Activated effector memory CD4-positive, alpha-beta T cell treated with Interleukin-2 at 50 U/mL for 16 hours (primary cell): ENCODE data around the gene PI4KB.

ENCODE experiments used
- DNase-seq: peaks from one replicate; pipeline ENCODE4 v3.0.0-alpha.2; 2020

PI4KB gene

DNA sequence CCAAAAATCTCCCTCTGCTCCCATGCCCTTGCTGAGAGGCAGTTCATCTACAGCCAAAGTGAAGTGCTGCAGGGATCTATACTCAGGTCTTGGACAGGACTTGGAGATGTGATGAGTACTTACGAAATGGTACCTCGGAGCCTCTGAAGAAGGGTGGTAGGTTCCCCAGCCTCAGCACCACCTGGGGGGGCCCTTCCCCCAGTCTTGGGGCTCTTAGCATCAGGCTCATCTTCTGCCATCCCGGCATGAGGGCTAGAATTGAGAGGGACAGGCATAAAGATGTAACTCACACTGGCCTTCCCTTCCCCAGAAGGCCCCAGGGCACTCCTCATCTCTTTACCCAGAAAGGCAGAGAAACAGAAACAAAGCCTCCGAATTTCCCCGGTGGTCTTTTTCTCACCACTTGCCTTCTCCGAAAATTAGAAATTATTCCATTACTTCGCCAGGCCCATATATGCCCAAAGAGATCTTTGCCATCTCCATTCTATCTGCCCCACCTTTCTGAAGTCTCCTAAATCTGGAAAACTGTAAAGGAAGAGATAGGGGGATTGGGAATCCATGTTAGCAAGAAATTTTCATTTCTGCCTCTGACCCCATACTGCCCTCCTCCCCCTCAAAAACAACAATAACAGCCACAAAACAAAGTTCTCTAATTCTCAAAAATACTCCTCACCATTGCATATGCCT is 19.0 kb upstream of the PI4KB start:
- DNase-seq, result peak; percentile 4

- no peak for DNase-seq
These were observed 17.1 kb upstream of the PI4KB start for GRCh38 chr1:151344291-151344690.

- no peak for DNase-seq
These were observed 16.4 kb upstream of the PI4KB start for GRCh38 chr1:151343587-151343986.

DNA sequence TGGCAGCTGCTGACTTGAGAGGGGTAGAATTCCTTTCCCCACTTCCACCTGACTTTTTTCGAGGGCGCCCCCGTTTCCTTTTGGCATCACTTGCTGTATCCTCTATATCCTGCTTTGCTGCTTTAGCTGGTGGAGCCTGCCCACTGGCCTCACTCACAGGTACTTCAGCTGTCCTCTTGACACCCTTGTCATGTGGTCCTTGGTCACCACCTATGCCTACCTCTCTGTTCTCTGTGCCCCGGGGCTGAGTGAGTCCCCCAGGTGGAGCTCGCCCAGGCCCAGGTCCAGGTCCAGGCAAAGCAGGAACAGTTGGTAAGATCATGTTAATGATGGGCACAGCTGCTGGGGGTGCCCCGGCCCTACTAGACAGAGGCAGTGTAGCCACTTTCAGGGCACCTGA is 15.4 kb upstream of the PI4KB start:
- DNase-seq, result no peak

- DNase-seq, result no peak
These were observed 14.8 kb upstream of the PI4KB start for GRCh38 chr1:151342021-151342420.

DNA sequence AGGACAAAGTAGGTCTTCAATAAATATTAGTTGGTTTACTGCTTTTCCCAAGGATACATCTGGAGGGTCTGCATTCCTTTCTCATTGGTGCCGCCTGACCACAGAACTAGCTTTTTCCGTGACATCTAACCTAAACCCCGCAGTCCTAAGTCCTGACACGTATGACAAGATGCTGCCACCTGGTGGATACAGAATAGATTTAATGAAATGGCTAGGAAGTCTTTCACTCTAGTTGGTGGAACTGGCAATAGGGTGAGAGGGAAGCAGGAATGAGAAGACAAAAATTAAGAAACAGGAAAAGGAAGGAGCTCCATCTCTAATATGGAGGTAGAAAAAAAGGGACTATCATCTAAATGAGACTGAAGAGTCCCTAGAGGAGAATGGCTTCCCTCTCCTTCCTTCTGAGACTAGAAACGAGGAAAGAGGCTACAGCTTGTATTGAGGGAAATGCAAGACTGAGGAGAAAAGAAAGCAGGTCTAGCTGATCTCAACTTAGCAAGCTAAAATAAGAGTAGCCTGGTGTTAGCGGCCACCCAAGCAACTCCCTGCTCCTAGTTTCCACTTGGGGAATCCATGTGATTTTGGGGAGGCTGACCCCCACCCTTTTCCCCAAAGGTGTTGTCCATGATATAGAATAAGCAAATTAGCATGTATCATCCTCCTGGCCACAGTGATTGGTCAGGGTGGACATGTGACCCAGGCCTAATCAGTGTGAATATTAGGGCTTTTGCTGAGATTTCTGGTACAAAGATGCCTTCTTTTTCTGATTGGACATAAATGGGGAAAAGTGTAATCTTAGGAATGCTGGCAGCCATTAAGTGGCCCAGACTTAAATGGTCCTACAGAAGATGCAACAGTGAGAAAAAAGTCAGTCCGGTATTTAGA is 13.9 kb upstream of the PI4KB start:
- DNase-seq, result no peak

- DNase-seq, result no peak
These were observed 9.3 kb upstream of the PI4KB start for GRCh38 chr1:151336556-151336955.

DNA sequence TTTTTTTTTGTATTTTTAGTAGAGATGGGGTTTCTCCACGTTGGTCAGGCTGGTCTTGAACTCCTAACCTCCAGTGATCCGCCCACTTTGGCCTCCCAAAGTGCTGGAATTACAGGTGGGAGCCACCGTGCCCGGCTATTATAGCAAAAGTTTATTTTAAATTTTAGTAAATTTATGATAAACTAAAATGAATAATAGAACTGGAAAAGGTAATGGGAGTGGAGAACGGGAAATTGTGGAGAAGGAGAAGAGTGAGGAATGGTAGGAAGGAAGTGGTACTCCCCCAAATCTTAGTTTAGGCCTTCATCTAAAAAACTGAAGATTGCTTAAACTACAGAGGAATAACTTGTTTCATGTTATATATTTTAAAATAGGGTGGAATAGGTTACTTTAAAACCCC is 7.6 kb upstream of the PI4KB start:
- DNase-seq, result no peak

- DNase-seq, result no peak
These were observed 873 bp upstream of the PI4KB start for GRCh38 chr1:151327903-151328674.

DNA sequence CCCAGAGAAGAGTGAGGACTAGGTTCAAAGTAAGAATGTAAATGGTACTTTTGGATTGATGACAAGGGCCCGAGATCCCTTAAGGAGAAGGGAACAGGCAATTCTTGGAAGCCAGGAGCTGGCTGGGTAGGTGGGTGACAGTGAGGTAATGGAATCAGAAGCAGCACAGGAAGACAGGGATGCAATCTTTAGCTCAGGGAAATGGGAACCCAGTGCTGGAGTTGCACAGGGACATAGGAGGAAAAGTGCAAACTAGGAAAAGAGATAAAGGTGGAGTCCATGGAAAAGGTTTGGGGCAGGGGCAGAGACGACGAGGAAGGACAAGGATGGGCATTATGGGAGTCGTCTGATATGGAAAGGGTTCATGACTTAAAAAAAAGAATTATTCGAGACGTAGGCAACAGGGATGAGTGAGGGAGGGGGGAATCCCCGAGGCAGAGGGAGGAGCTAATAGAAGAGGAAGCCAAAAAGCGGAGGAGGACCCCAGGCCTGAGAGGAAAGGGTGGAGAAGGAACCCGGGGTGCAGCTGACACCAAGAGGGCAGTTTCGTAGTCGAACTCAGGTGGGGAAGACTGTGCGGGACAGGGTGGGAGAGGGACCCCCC is 495 bp downstream of the PI4KB start:
- DNase-seq, result no peak

- no peak for DNase-seq
These were observed 1.4 kb downstream of the PI4KB start for GRCh38 chr1:151325646-151326429.

DNA sequence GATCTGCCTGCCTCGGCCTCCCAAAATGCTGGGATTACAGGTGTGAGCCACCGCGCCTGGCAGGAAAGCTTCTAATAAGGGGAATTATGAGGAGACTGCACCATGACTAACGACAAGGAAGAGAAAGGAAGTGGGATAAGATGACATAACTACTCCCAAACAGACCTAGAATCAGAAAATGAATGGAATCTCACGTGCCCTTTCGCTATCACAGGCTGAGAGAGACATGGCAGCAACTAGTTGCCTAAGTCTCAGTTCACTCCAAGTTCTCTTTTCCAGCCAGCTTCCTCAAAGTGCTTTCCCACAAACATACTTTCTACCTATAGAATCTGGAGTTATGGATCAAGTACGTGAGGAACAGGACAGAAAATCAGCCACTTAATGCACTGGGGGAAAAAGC is 2.0 kb downstream of the PI4KB start:
- no peak for DNase-seq

DNA sequence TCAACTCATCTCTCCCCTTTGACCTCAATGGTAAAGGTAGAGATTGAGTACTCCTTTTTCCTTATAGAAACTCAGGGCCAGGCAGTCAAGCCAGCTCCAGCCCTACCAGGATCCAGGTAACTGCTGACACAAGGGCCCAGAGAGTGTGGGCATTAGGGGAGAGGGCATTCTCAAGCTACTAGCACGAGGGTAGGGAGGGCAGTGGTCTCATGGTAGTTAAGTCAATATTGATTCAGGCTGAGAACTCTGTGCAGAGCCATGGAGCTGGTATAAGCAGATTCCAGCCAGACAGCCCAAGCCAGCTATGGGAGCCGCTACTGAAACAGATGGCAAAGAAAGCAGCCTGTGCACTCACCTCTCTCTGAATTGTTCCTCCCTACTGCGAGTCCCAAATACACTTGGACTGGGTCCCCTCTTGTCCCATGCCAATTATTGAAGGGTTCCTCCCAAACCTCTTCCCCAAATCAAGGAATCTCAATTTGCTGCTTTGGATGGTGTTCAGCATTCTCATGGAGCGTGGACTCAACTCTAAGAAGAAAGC is 2.8 kb downstream of the PI4KB start:
- DNase-seq, result no peak

- DNase-seq, result no peak
These were observed 8.2 kb downstream of the PI4KB start for GRCh38 chr1:151318975-151319374.

DNA sequence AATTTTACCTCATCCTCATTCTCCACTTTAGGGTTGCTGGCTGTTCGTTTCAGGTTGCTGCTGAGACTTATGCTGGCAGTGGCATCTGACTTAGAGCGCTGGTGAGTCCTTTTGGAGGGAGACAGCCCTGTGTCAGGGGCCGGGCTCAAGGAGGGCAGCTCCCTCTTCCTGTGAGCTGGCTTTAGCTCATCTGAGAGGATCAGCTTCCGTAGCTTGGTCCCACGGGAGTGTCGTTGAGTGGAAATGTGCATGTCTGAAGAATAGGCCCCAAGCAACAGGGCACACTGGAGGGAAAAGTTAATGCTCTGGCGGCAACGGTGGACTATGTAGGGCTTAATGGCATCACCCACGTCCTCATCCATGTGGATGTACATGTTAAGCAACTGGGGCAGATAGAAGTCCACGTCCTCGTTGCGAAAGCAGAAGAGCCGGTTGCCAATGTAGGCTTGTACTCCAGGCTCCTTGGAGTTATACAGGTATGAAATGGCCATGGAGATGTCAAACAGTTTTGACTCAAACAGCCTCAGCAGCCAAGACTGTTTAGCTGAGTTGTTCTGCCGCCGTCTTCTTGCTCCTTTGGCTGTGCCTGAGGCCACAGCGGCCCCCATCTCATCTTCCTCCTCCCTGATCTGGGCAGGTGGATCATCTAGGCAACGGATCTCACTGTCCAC is 11.5 kb downstream of the PI4KB start:
- no peak for DNase-seq

GRCh38 chr1:151314137-151314875 is 12.9 kb downstream of the PI4KB start:
- no peak for DNase-seq

- DNase-seq, result no peak
These were observed 13.7 kb downstream of the PI4KB start for GRCh38 chr1:151313501-151313900.

DNA sequence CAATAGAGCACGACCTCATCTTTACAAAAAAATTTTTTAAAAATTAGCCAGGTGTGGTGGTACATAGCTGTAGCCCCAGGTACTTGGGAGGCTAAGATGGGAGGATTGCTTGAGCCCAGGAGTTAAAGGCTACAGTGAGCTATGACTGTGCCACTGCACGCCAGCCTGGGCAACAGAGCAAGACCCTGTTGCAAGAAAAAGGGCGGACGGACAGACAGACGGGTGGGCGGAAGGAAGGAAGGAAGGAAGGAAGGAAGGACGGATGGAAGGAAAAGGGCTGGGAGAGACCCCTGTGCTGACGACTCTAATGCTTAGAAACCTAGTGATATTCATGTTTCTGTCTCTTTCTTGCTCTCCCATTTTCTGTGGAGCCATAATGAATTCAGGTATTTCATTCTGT is 14.4 kb downstream of the PI4KB start:
- DNase-seq, result no peak

- no peak for DNase-seq
These were observed 14.8 kb downstream of the PI4KB start for GRCh38 chr1:151312411-151312810.

DNA sequence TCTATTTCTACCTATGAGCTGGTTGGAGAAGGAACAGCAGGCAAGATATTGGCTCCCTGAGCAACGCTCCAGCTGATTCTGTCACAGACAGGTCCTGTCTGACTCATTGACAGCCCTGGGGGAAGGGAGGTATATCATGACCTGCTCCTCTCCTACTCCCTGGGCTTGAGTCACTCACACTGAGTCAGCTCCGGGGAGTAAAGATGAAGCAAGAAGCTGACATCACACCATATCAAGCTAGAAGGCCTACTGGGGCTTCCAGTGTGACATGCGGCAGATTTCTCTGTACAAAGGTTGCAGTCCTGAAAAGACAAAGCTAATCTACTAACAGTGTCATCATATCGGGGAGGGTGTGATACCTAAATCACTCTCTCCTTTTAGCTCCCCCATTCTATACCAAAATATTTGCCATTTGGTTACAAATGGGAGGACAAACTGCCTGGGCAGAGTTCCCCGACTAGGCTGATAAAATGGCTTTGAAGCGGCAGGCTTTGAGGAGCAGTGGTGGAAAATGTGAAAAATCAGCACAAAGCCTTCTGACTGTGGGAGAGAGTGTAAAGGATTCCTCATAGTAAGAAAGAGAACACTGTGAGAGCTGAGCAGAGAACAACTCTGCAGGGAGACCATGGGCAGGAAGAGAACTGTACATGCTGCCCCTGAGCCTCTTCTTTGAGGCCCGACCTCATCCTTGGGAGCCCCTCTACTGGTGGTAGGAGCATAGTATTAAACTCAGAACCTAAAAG is 15.5 kb downstream of the PI4KB start:
- peak; percentile 56 for DNase-seq
